HG03565 (cell line): ENCODE measurements around the gene RBM7.

Experiments used
- ATAC-seq: cut with Tn5 transposase; IDR thresholded peaks from one replicate; pipeline ENCODE4 v1.9.1; 2021; ENCODE audit warnings: mild to moderate bottlenecking, moderate library complexity; ENCODE audit not compliant: unreplicated experiment

The RBM7 gene

GRCh38 chr11:114442536-114442935, 42.1 kb downstream of the RBM7 start:
- ATAC-seq: no peak

DNA sequence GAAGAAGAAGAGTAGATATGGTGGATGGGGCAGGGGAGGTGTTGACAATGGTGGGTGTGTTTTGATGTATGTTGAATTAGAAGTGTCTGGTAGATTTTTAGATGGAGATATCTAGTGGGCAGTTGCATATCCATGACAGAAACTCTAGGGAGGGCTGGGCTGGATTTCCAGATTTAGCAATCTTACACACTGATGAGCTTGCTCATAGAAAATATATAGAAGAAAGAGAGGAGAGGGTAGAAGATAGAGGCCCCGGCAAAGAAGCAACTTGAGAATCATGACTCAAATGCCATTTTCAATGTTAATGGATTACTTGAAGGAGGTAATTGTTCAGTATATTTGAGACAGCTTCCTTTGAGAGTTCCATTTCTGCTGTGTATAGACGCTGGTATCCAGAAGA, 47.0 kb downstream of the RBM7 start:
- no peak for ATAC-seq

- no peak for ATAC-seq
These were observed 47.4 kb downstream of the RBM7 start for GRCh38 chr11:114447892-114448291.

- no peak for ATAC-seq
These were observed 48.5 kb downstream of the RBM7 start for GRCh38 chr11:114448749-114449482.

GRCh38 chr11:114449845-114450244, 49.4 kb downstream of the RBM7 start:
- no peak for ATAC-seq

- ATAC-seq: no peak
These were observed 51.9 kb downstream of the RBM7 start for GRCh38 chr11:114452399-114452798.
